ENCODE results near the gene COX6B1.
"Not testable (repeated sequence)": the region's sequence is repeated elsewhere in the genome, so short reads cannot be mapped to it uniquely, and the experiment has no call there.

COX6B1 gene

GRCh38 chr19:35645680-35646511 lies 2.2 kb upstream of the COX6B1 start:
- Histone ChIP-seq H3K27ac (ENCODE audit: low read depth, low read length) (no peak overlapping the region), H3K9ac (ENCODE audit: low read depth, low read length) (no peak overlapping the region), H3K4me3 (ENCODE audit: low read length) (no peak overlapping the region), H3K36me3 (ENCODE audit: insufficient read depth, low read length) (peaks cover 5% of the 10 kb centered on the region), H3K4me1 (ENCODE audit: insufficient read depth, low read length) (peaks cover 23% of the 10 kb centered on the region), H3K27me3 (ENCODE audit: insufficient read depth, low read length) (peaks cover 14% of the 10 kb centered on the region), H3K9me3 (ENCODE audit: insufficient read depth, low read depth, low read length) (no peaks in the 10 kb centered on the region)
- 86% methylated on average over 7 of the region's 7 CpGs for WGBS

DNA sequence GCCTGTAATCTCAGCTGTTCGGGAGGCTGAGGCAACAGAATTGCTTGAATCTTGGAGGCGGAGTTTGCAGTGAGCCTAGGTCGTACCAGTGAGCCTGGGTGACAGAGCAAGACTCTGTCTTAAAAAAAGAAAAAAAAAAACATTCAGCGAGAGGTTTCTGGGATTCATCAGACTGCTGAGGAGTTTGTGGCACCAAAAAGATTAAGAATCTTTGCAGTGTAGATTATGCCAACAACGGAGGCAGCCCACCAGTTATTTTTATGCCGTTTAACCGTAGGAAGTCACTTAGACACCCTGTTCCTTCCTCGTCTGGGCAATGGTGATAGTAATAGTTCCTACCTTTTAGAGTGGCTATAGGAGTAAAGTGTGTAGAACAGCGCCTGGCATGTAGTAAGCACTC lies 2.5 kb downstream of the COX6B1 start:
- Histone ChIP-seq H3K9me3 (ENCODE audit: insufficient read depth, low read depth, low read length) (no peaks in the 10 kb centered on the region), H3K4me3 (ENCODE audit: low read length) (no peak overlapping the region), H3K9ac (ENCODE audit: low read depth, low read length) (no peak overlapping the region), H3K36me3 (ENCODE audit: insufficient read depth, low read length) (peaks cover 39% of the 10 kb centered on the region), H3K4me1 (ENCODE audit: insufficient read depth, low read length) (peaks cover 5% of the 10 kb centered on the region; the same call in 1 of the 2 replicates), H3K27ac (ENCODE audit: low read depth, low read length) (no peak overlapping the region), H3K27me3 (ENCODE audit: insufficient read depth, low read length) (peaks cover 3% of the 10 kb centered on the region; the same call in 1 of the 2 replicates)
- WGBS: 93% methylated on average over 9 of the region's 9 CpGs

- peaks cover 71% of the 10 kb centered on the region for H3K36me3 ChIP-seq (ENCODE audit: insufficient read depth, low read length)
- H3K9ac ChIP-seq (ENCODE audit: low read depth, low read length); H3K27ac ChIP-seq (ENCODE audit: low read depth, low read length); H3K27me3 ChIP-seq (ENCODE audit: insufficient read depth, low read length); H3K4me3 ChIP-seq (ENCODE audit: low read length); H3K9me3 ChIP-seq (ENCODE audit: insufficient read depth, low read depth, low read length); H3K4me1 ChIP-seq (ENCODE audit: insufficient read depth, low read length): not testable (repeated sequence)
- 96% methylated on average over 6 of the region's 6 CpGs for WGBS
These were observed 6.7 kb downstream of the COX6B1 start for GRCh38 chr19:35654828-35655227.

- no peaks in the 10 kb centered on the region for H3K4me1 ChIP-seq (ENCODE audit: insufficient read depth, low read length)
- no peak overlapping the region for H3K27ac ChIP-seq (ENCODE audit: low read depth, low read length)
- no peak overlapping the region for H3K4me3 ChIP-seq (ENCODE audit: low read length)
- H3K9ac ChIP-seq (ENCODE audit: low read depth, low read length): no peak overlapping the region
- no peaks in the 10 kb centered on the region for H3K27me3 ChIP-seq (ENCODE audit: insufficient read depth, low read length)
- WGBS: 96% methylated on average over 4 of the region's 4 CpGs
- no peaks in the 10 kb centered on the region for H3K9me3 ChIP-seq (ENCODE audit: insufficient read depth, low read depth, low read length)
- peaks cover 71% of the 10 kb centered on the region for H3K36me3 ChIP-seq (ENCODE audit: insufficient read depth, low read length)
These were observed 7.5 kb downstream of the COX6B1 start for GRCh38 chr19:35655600-35655999.

- Histone ChIP-seq H3K9me3 (ENCODE audit: insufficient read depth, low read depth, low read length) (no peaks in the 10 kb centered on the region), H3K4me3 (ENCODE audit: low read length) (no peak overlapping the region), H3K4me1 (ENCODE audit: insufficient read depth, low read length) (no peaks in the 10 kb centered on the region), H3K27ac (ENCODE audit: low read depth, low read length) (no peak overlapping the region), H3K36me3 (ENCODE audit: insufficient read depth, low read length) (peaks cover 62% of the 10 kb centered on the region), H3K27me3 (ENCODE audit: insufficient read depth, low read length) (no peaks in the 10 kb centered on the region), H3K9ac (ENCODE audit: low read depth, low read length) (no peak overlapping the region)
- 98% methylated on average over 6 of the region's 6 CpGs for WGBS
These were observed 8.6 kb downstream of the COX6B1 start for GRCh38 chr19:35656700-35657099.

GRCh38 chr19:35657904-35658700 lies 10.0 kb downstream of the COX6B1 start:
- Histone ChIP-seq H3K9ac (ENCODE audit: low read depth, low read length) (no peak overlapping the region), H3K4me3 (ENCODE audit: low read length) (no peak overlapping the region), H3K27ac (ENCODE audit: low read depth, low read length) (no peak overlapping the region), H3K36me3 (ENCODE audit: insufficient read depth, low read length) (peaks cover 53% of the 10 kb centered on the region), H3K27me3 (ENCODE audit: insufficient read depth, low read length) (no peaks in the 10 kb centered on the region), H3K9me3 (ENCODE audit: insufficient read depth, low read depth, low read length) (no peaks in the 10 kb centered on the region), H3K4me1 (ENCODE audit: insufficient read depth, low read length) (no peaks in the 10 kb centered on the region)
- WGBS: 94% methylated on average over 15 of the region's 15 CpGs

DNA sequence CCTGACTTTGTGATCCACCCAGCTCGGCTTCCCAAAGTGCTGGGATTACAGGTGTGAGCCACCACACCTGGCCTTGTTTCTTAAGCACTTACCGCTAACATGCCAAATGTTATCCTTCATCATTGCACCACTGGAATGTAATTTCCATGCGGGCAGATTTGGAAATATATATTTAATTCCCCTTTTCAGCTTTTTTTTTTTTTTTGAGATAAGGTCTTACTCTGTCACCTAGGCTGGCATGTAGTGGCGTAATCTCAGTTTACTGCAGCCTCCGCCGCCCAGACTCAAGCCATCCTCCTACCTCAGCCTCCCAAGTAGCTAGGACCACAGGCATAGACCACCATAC lies 13.8 kb downstream of the COX6B1 start:
- H3K4me1 ChIP-seq (ENCODE audit: insufficient read depth, low read length): no peaks in the 10 kb centered on the region
- no peak overlapping the region for H3K4me3 ChIP-seq (ENCODE audit: low read length)
- H3K9ac ChIP-seq (ENCODE audit: low read depth, low read length): no peak overlapping the region
- H3K9me3 ChIP-seq (ENCODE audit: insufficient read depth, low read depth, low read length): no peaks in the 10 kb centered on the region
- H3K27ac ChIP-seq (ENCODE audit: low read depth, low read length): no peak overlapping the region
- peaks cover 20% of the 10 kb centered on the region for H3K36me3 ChIP-seq (ENCODE audit: insufficient read depth, low read length)
- no peaks in the 10 kb centered on the region for H3K27me3 ChIP-seq (ENCODE audit: insufficient read depth, low read length)
- WGBS: 95% methylated on average over 5 of the region's 6 CpGs

DNA sequence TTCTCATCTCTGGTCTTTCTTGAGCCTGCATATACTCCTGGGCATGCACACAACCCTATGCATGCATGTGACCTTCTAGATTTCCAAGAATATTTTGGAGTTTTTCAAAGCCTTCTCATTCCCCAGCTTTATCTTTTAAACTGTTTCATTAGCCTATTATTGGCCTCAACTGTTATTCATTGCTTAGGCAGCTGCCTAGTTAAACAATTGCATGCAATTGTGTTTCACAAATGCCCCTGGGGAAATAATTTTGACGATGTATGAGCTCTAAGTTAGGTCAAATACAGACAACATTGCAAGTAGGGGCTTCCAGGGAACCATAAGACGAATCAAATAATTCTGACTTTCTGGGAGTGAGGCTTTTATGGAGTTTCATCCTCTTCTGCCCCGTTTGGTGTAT lies 15.9 kb downstream of the COX6B1 start:
- no peaks in the 10 kb centered on the region for H3K27me3 ChIP-seq (ENCODE audit: insufficient read depth, low read length)
- no peak overlapping the region for H3K27ac ChIP-seq (ENCODE audit: low read depth, low read length)
- H3K4me3 ChIP-seq (ENCODE audit: low read length): no peak overlapping the region
- no peaks in the 10 kb centered on the region for H3K4me1 ChIP-seq (ENCODE audit: insufficient read depth, low read length)
- WGBS: 75% methylated on average over 3 of the region's 3 CpGs
- no peaks in the 10 kb centered on the region for H3K9me3 ChIP-seq (ENCODE audit: insufficient read depth, low read depth, low read length)
- H3K9ac ChIP-seq (ENCODE audit: low read depth, low read length): no peak overlapping the region
- peaks cover 2% of the 10 kb centered on the region; the same call in 1 of the 2 replicates for H3K36me3 ChIP-seq (ENCODE audit: insufficient read depth, low read length)

DNA sequence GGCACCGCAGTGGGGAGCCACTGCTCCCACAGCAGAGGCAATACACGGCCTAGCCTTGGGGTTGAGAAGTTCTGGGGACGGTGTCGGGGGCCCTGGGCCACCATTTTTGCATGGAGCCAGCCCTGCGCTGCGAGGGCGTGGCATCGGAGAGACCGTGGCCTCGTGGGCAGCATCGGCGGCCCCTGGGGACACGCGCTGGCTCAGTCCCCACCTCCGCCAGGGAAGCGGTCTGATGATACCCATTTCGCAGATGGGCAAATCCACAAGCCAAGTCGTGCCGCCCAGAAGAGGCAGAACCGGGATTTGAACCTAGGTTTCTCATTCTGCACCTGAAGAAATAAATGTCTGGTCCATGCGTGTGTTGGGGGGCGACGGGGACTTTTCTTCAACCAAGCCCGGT lies 17.0 kb downstream of the COX6B1 start:
- Histone ChIP-seq H3K9me3 (ENCODE audit: insufficient read depth, low read depth, low read length) (no peaks in the 10 kb centered on the region), H3K4me3 (ENCODE audit: low read length) (no peak overlapping the region), H3K36me3 (ENCODE audit: insufficient read depth, low read length) (no peaks in the 10 kb centered on the region), H3K9ac (ENCODE audit: low read depth, low read length) (no peak overlapping the region), H3K27me3 (ENCODE audit: insufficient read depth, low read length) (no peaks in the 10 kb centered on the region), H3K27ac (ENCODE audit: low read depth, low read length) (no peak overlapping the region), H3K4me1 (ENCODE audit: insufficient read depth, low read length) (no peaks in the 10 kb centered on the region)
- WGBS: 93% methylated on average over 24 of the region's 24 CpGs

DNA sequence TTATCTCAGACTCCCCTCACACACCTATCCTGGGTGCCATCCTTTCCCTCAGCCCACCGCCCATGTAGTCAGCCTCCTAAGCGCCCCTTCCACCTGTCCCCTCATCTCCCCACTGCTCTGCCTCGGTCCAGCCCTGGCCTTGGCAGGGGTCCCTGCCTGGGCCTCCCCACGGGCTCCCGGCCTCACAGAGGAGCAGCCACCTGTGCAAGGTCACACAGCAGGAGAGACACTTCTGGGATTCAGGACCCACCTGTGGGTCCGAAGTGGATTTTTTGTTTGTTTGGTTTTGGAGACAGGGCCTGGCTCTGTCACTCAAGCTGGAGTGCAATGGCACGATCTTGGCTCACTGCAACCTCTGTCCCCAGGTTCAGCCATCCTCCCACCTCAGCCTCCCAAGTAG lies 17.5 kb downstream of the COX6B1 start:
- Histone ChIP-seq H3K9me3 (ENCODE audit: insufficient read depth, low read depth, low read length) (no peaks in the 10 kb centered on the region), H3K4me1 (ENCODE audit: insufficient read depth, low read length) (no peaks in the 10 kb centered on the region), H3K27ac (ENCODE audit: low read depth, low read length) (no peak overlapping the region), H3K27me3 (ENCODE audit: insufficient read depth, low read length) (no peaks in the 10 kb centered on the region), H3K36me3 (ENCODE audit: insufficient read depth, low read length) (no peaks in the 10 kb centered on the region), H3K4me3 (ENCODE audit: low read length) (no peak overlapping the region), H3K9ac (ENCODE audit: low read depth, low read length) (no peak overlapping the region)
- 90% methylated on average over 7 of the region's 7 CpGs for WGBS

DNA sequence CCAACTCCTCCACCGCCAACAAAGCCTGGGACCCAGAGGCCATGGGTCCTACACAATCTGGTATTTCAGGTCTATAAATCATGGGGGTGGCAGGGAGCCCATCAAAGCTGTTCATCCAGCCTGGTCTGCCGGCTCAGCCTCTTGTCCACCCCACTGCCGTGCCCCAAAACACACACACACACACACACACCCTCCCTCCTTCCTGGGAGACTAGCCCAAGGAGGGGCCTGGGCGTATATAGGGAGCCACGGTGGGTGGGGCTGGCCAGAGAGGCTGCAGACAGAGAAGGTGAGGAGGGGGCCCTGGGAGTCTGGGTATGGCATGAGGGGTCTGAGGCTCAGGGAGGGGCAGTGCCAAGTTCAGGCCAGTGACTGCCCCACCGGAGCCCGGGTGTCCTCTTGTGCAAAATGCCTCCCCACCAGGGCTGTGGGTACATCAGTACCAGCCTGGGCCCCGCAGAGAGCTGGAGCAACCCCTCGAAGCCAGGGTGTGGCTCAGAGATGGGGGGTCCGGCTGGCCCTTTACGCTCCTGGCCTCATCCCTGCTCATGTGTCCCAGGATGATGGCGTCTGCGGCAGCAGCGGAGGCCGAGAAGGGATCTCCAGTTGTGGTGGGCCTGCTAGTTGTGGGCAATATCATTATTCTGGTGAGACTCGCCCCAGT lies 18.3 kb downstream of the COX6B1 start, which contains the start of gene UPK1A:
UPK1A (plus strand) TSS at position 267 of the 663 bp plus-strand sequence; CDS start at position 563, 296 bp downstream.
- H3K27ac ChIP-seq (ENCODE audit: low read depth, low read length): no peak within 1 kb of the TSS
- H3K9ac ChIP-seq (ENCODE audit: low read depth, low read length): no peak within 1 kb of the TSS
- no peaks in the 10 kb centered on the region for H3K9me3 ChIP-seq (ENCODE audit: insufficient read depth, low read depth, low read length)
- WGBS: 89% methylated on average over 16 of the region's 16 CpGs
- H3K36me3 ChIP-seq (ENCODE audit: insufficient read depth, low read length): no peaks in the 10 kb centered on the region
- no peaks in the 10 kb centered on the region for H3K27me3 ChIP-seq (ENCODE audit: insufficient read depth, low read length)
- H3K4me3 ChIP-seq (ENCODE audit: low read length): no peak within 1 kb of the TSS
- no peaks in the 10 kb centered on the region for H3K4me1 ChIP-seq (ENCODE audit: insufficient read depth, low read length)
